DMS153 (cell line): ENCODE results near the gene CCT3.
"Not testable (repeated sequence)": the region's sequence is repeated elsewhere in the genome, so short reads cannot be mapped to it uniquely, and the experiment has no call there.

Source experiments
- DNase-seq: peaks from one replicate; lab custom pipeline; 2025; lab: John Stamatoyannopoulos, UW

The CCT3 gene

DNA sequence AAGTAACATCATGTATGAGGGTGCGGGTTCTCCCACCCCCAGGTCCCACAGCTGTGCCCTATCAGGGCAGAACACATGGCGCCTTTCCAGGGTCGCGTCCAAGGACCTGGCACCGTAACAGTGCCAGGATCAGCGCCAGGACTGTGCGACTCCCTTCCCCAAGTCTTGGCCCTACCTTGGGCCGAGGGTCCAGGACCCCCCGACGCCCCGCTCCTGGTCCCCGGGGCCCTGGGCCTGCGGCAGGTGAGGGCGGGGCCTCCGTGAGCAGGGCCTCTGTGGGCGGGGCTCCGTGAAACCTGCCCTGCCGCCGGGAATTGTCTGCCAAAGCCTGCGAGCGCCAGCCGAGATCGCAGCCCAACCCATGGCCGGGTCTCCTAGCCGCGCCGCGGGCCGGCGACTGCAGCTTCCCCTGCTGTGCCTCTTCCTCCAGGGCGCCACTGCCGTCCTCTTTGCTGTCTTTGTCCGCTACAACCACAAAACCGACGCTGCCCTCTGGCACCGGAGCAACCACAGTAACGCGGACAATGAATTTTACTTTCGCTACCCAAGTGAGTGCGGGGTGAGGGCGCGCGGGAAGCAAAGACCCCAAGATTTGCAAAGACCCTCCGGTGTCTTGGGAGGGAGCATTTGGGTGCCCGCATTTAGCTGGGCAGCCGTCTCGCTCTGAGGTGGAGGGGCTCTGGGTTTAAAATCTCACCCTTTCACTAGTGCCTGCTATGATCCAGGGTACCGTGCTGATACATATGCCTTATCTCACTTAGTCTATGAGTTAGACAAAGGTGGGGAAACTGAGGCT lies 31.0 kb upstream of the CCT3 start, which contains the start of gene RHBG:
TSS of gene RHBG (plus strand) at position 323 of the 796 bp plus-strand sequence. CDS start at position 362, 39 bp downstream.
- DNase-seq: peak; percentile 63

DNA sequence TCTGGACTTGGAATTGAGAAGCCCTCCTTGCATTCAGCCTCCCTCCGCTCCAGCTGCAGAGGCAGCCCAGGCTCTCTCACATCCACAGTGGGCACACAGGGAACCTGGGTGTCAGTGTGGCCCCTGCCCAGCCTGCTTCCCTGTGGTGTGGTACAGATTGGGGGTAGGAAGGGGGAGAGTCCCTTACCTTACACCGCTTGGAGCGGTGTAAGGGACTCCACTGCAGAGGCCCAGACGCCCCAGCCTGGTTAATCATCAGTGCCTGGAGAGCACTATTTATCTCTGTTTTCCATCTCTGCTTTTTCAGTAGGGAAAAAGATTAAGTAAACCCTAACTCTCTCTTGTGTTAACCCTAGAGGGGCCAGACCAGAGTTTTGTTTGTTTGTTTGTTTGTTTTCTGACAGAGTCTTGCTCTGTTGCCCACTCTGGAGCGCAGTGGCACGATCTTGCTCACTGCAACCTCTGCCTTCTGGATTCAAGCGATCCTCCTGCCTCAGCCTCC lies 30.1 kb upstream of the CCT3 start:
- DNase-seq: no peak

DNA sequence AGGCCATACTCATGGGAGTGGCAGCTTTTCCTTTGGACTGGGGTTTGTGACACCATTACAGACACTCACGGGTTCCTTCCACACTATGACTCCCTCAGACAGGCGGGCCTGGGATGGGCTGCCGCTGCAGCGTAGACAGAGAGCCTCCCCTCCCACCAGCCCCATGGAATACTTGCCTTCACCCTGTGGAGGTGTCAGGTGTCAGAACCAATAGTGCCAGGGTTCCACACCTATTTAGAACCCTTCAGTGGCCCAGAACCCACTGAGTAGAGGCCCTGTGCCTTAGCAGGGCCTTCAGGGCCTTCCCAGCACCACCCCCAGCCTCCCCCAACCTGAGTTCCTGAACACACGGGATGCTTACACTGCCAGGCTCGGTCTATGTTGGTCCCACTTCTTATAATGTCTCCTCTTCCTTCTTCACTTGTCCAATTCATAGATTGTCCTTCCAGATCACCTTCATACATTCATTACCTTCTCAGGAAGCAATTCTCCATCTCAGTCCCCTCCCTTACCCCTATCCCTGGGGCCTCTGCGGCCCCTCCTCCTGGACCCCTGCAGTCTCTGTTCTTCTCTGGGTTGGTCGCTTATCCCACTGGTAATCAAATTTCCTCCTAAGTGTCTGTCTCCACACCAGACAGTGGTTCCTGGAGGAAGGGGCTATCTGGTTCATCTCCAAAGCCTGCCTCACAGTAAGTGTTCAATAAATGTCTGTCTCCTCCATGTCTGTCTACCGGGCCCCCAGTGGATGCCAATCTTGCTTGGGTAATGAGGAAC lies 29.5 kb upstream of the CCT3 start:
- no peak for DNase-seq

DNA sequence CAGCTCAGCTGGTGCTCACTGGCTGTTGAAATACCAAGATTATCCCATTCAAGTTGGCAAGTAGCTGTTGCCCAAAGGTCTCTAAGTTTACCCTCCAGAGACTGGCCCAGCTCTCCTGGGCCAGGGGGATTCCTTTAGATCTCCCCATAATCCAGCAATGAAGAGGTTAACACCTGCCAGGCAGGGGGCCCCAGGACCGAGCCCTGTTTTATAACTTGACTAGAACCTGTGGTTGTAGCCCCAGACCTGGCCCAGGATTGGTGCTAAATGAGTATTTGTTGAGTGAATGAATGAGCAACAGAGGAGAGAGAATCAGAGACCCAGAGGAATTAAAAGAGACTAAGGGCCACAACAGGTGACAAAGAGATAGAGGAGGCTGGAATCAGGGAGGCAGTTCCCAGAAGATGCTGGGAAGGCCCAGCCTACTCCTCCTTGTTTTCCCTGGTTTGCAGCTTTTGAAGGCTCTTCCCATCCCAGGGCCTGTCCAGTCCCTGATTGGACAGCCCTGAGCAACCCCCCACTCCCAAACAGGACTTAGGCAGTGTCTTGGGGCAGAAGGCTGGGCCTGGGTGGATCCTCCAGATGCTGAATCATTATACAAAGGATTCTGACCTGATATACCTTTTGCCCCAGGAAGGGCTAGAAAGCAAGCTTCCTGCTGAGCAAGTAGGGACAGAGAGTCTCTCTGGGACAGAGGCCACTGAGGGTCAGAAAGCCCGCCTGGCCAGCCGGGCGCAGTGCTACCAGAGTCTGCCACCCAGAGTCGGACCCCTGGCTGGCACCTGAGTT lies 28.5 kb upstream of the CCT3 start:
- no peak for DNase-seq

DNA sequence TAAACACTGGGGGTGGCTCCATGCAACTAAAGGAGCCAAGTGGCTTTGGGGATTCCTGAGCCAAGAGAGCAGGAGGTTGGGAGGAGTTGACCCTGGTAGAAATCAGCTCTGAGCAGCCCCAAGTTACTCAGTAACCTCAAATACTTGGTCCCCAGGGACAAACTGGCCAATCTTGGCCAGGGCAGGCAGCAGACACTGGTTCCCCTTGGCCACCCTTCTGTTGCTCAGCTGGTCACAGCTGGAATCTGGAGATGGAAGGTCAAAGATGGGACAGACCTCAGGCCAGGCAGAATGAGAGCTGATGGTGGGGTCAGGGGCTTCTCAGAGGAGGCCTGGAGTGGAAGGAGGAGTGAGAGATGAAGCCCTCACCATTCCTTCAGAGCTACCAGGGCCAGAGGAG lies 27.7 kb upstream of the CCT3 start:
- no peak for DNase-seq

DNA sequence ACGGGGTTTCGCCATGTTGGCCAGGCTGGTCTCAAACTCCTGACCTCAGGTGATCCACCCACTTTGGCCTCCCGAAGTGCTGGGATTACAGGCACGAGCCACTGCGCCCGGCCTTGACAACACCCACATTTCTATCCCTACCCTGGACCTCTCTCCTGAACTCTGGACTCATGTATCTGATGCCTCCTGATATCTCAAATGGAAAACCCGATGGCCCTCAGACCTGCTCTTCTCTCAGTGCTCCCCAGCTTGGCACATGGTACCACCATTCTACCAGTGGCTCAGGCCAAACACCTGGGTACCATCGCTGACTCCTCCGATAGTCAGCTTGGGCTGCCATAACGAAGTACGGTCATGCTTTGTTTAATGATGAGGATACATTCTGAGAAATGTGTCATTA lies 22.4 kb upstream of the CCT3 start:
- no peak for DNase-seq

DNA sequence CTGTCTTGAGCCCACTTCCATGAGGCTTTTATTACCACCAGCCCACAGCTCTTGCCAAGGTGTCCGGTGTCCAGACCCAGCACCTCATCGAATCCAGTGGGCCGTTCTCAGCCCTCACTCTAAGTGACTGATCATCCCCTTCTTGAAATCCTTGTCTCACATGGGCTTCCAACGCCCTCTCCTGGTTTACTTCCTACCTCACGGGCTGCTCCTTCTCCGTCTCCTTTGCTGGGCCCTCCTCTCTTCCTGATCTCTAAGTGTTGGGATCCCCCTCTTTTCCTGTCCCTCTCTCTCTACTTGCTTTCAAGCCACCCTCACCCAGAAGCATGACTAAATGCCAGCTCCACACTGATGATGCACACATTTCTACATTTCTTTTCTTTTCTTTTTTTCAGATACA lies 21.9 kb upstream of the CCT3 start:
- no peak for DNase-seq

DNA sequence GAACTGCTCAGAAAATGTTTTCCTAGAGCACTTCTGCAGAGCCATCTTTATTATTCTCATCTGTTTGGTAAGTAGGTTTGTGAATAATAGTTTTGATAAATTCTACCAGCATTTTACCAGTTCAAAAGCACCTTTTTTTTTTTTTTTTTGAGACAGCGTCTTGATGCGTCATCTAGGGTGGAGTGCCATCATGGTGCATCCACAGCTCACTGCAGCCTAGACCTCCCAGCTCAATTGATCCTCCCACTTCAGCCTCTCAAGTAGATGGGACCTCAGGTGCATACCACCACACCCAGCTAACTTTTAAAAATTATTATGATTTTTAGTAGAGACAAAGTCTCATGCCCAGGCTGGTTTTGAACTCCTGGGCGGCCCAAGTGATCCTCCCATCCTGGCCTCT lies 21.2 kb upstream of the CCT3 start:
- no peak for DNase-seq

DNA sequence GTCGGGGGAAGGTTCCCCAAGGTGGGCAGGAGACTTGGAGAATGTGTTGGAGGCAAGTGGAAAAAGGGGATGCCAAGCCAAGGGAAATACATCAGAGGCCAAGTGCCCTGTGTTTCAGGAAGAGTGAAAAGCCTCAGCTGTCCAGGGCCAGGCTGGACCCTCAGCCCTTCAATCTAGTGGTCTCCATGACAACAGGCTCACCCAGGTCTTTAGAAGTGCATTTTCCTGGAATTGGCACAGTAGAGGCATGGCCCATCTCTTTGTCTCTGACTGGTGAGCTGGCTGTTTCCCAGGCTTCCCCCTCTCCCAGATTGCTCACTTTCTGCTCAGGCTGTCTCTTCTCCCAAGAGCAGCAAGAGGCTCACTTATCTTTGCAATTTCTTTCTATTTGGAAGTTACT lies 20.5 kb upstream of the CCT3 start:
- no peak for DNase-seq

DNA sequence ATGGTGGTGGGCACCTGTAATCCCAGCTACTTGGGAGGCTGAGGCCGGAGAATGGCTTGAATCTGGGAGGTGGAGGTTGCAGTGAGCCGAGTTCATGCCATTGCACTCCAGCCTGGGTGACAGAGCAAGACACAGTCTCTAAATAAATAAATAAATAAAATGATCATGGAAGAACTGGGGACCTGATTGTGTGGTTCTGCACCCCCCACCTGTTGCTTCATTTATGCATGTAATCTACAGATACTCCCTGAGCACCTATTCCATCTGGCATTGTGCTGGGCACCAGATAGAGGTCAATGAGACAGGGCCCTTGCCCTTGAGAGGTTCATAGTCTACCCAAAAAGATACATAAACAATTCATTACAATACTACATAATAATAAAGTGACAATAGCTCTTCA lies 19.9 kb upstream of the CCT3 start:
- no peak for DNase-seq

DNA sequence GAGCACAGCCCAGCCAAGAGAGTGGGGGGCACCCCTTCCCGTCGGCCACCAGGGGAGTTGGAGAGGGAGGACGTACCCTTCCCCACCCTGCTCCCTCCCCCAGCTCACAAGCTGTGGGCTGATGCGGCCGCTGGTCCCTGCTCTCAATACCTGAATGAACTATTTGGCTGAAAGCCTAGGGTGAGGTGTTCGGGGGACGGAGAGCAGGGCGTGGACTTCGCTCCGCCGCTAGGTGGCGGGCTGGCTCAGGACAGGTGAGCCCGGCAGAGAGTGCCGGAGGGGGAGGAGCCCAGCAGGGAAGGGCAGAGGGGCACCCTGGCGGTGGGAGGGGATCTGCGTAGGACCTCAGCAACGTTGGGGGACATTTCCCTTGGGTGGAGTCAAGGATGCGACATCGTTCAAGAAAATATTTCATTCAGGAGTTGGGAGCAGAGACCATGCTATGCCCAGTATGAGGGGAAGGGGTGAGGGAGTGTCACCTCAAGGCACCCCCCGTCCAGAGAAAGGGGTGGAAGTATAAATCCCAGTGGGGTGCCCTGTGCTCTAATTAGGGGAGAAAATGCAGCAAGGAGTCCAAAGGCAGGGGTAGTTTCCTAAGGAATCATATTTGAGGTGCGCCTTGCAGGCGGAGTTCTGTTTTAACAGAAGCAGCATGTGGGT lies 18.9 kb upstream of the CCT3 start:
- DNase-seq: peak; percentile 76

DNA sequence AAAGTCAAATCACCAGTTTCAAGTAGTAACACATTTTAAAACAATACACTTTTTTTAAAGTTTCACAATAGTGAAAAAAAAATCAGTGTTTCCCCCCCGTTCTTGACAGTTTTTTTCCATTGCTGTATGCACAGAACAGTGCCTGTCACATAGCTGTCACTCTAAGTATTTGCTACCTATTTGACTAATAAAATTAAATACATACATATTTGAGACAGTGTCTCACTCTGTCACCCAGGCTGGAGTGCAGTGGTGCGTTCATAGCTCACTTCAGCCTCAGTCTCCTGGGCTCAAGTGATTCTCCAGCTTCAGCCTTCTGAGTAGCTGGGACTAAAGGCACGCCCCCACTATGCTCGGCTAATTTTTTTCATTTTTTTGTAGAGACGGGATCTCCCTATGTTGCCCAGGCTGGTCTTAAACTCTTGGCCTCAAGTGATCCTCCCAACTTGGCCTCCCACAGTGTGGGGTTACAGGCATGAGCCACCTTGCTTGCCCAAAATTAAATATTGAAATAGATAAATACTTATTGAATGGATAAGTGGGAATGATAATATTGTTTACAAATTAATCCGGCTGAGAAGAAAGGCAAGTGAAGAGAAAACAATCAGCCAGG lies 18.3 kb upstream of the CCT3 start:
- DNase-seq: no peak

DNA sequence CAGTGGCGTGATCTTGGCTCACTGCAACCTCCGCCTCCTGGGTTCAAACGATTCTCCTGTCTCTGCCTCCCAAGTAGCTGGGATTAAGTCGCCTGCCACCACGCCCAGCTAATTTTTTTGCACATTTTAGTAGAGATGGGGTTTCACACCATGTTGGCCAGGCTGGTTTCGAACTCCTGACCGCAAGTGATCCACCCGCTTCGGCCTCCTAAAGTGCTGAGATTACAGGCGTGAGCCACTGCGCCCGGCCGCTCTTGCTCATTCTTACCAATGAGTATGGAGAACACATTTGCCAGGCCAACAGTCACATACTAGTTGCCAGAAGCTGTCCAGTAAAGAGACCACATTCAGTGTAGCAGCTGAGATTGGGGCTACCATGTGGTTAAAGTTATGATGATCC lies 14.4 kb upstream of the CCT3 start:
- DNase-seq: not testable (repeated sequence)

DNA sequence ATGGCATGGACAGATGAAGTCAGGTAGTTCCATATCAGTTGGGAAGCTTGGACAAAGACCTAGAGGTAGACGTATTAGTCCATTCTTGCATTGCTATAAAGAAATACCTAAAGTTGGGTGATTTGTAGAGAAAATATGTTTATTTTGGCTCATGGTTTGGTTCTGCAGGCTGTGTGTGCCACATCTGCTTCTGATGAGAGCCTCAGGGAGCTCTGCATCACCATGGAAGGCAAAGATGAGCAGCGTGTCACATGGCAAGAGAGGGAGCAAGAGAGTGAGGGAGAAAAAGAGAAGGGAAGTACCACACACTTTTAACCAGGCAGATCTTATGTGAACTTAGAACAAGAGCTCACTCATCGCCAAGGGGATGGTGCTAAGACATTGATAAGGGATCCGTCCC lies 9.2 kb upstream of the CCT3 start:
- no peak for DNase-seq

DNA sequence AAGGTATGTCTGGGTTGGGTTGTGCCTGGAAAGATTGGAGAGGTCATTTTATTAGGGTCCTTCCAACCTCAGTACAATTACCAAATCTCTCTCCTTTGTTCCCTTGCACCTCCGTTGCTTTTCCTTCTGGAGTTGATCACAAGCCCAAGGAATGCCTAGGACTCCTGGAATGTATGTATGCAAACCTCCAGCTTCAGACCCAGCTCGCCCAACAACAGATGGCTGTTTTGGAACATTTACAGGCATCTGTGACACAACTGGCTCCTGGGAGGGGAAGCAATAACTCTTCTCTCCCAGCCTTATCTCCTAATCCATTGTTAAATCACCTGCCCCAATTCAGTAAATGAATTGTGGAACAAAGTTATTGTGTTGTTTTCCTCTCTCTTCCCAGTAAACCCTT lies 8.5 kb upstream of the CCT3 start:
- DNase-seq: no peak

DNA sequence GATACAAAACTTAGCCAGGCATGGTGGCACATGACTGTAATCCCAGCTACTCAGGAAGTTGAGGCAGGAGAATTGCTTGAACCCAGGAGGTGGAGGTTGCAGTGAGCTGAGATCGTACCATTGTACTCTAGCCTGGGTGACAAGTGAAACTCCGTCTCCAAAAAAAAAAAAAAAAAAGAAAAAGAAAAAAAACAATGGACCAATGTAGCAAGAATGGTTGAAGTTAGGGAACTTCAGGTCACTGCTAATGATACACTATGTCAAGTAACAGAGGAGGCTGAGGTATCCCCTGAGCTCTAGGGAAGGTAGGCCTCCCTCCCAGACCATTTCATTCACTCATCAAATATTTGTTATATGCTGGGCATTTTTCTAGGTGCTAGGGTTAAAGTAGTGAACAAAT lies 7.9 kb upstream of the CCT3 start:
- DNase-seq: not testable (repeated sequence)

DNA sequence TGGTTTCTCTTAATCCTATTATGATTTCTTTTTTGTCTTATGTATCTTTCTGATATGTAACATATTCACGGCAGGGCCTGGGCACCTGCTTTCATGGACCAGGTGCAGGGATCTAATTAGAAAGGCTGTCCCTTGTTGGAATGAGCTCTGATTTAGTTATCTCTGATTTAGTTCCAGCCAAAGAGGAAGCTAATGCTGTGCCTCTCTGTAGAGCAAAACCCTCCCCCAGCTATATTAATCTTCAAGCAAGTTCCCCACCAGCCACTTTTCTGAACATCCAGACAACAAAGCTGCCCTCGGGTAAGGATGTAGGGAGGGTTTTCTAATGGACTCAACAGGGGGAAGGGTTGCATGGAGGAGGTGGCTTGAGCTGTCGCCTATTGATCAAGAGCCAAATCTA lies 6.3 kb upstream of the CCT3 start:
- DNase-seq: no peak

DNA sequence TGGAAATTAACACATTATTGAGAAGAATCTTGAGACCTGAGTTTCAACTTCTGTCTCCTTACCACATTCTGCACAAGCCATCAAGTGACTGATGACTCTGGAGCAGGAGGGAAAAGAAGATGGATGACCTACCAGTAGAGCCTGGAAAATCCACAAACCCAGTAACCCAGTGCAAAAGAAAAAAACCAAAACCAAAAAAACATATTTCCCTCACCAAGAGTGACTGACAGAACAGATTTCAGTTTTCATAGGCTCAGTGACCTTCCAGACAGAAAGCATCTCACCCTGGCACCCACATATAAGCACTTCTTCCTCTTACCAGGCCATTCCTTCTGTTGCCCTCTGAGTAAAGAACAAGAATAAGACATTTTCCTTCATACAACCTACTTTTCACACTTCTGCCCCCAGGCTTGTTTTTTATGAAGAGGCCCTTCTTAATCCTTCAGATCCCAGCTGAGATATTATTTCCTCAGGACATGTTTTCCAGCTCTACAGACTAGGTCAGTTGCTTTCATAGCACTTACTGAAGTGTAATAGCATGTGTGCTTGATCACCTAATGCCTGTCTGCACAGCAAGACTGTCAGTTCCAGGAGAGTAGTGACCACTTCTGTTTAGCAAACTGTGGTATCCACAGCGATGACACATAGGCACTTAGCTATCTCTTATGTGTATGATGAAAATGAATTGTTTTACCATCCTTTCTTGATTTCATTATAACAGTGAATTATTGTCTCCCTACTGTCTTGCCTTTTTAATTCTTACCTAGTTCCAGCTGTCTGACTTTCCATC lies 4.3 kb upstream of the CCT3 start:
- DNase-seq: no peak

DNA sequence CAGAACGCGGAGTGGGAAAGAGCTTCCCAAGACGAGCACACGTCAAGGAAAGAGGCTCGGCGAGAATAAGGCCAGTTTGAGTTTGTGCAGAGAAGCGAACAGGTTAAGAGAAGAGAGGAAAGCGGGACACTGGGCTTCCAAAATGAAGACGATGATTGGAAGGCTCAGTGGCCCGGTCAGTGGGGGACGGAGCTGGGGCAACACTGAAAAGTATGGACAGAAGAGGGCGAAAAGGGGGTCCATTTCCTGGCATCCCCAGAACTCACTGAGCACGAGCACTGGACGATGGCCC lies 258 bp downstream of the CCT3 start:
- DNase-seq: no peak

DNA sequence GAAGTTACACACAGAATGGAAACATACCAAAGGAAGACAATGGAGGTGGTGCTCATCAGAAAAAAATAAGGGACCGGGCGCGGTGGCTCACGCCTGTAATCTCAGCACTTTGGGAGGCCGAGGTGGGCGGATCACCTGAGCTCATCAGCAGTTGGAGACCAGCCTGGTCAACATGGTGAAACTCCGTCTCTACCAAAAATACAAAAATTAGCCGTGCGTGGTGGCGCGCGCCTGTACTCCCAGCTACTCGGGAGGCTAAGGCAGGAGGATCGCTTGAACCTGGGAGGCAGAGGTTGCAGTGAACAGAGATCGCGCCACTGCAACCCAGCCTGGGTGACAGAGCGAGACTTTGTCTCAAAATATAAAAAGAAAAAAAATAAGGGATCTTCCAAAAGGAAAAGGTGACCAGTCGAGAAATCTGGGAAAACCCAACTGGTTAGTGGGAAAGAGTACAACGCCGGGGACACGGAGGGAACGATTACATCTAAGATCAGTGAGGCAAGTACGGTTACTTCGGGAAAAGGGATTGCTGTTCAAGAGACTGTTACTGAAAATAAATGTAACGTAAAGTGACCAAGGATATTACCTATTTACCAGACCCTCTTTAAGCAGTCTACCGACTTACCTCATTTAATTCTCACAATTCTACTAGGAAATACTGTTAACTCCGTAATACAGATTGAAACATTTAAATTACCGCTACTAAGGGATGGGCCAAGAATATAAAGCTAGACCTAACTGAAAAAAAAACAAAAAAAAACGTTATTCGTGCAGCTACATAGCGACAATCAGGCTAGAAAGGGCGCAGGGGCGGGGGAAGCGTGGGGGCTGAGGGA lies 822 bp downstream of the CCT3 start:
- no peak for DNase-seq
